Colon (tissue), 2 donors: Measurements from ENCODE around the gene MIOX.

Experiments used
- FAIRE-seq: peaks from 2 replicates; lab custom pipeline; 2012; peaks lifted over from hg19 to GRCh38; lab: Jason Lieb, UNC
- donor health status: control.
- donor health status: control.

MIOX gene

GRCh38 chr22:50473855-50474671 is 12.6 kb upstream of the MIOX start:
- no peak for FAIRE-seq

- FAIRE-seq = no peak
These were observed 11.7 kb upstream of the MIOX start, which contains the start of gene SBF1 for GRCh38 chr22:50474710-50475651. TSS of gene SBF1 (minus strand) at chr22:50475035. CDS start at chr22:50474840, 195 bp downstream.

GRCh38 chr22:50475652-50476002 is 11.0 kb upstream of the MIOX start:
- FAIRE-seq = no peak

GRCh38 chr22:50476868-50477267 is 9.8 kb upstream of the MIOX start:
- no peak for FAIRE-seq

GRCh38 chr22:50477923-50478322 is 8.7 kb upstream of the MIOX start:
- no peak for FAIRE-seq

- no peak for FAIRE-seq
These were observed 6.9 kb upstream of the MIOX start for GRCh38 chr22:50479721-50480120.

GRCh38 chr22:50481045-50481439 is 5.6 kb upstream of the MIOX start:
- no peak for FAIRE-seq

- no peak for FAIRE-seq
These were observed 5.1 kb upstream of the MIOX start, which contains the start of gene ADM2 for GRCh38 chr22:50481440-50482106. TSS of gene ADM2 (plus strand) at chr22:50481543. CDS start at chr22:50481848, 305 bp downstream.

GRCh38 chr22:50482107-50483074 is 4.3 kb upstream of the MIOX start:
- FAIRE-seq = no peak

GRCh38 chr22:50483106-50483505 is 3.6 kb upstream of the MIOX start:
- no peak for FAIRE-seq

GRCh38 chr22:50483556-50483955 is 3.1 kb upstream of the MIOX start:
- no peak for FAIRE-seq

- no peak for FAIRE-seq
These were observed 2.4 kb upstream of the MIOX start for GRCh38 chr22:50483977-50484853.

- FAIRE-seq = no peak
These were observed 1.2 kb upstream of the MIOX start for GRCh38 chr22:50485221-50486131.

GRCh38 chr22:50487290-50488005 is 789 bp downstream of the MIOX start:
- no peak for FAIRE-seq

GRCh38 chr22:50488006-50488677 is 1.5 kb downstream of the MIOX start:
- FAIRE-seq = no peak

GRCh38 chr22:50488886-50489285 is 2.2 kb downstream of the MIOX start:
- no peak for FAIRE-seq

- no peak for FAIRE-seq
These were observed 2.9 kb downstream of the MIOX start for GRCh38 chr22:50489363-50490243.
